Heart left ventricle (tissue), 16 donors: ENCODE measurements around the gene ZNF837. TPM values are rescaled to one million over a fixed set of nuclear protein-coding genes. Genes with fewer than 3 reads are reported as not detected.

Experiments
- ATAC-seq, 4 donors: fragments of 200-7000 bp; cut with Tn5 transposase; one replicate each; pipeline ENCODE4 v1.9.1; 2020 to 2022; ENCODE audit warnings: moderate library complexity in 4 of 4, mild to moderate bottlenecking in 3 of 4, moderate number of reproducible peaks in 1 of 4
- DNase-seq, 5 donors: peaks; one replicate each; pipeline ENCODE4 v3.0.0-alpha.2; 2020
- H3K27ac ChIP-seq, 12 donors: fragments of 200-600 bp; sonication (generic) in 4 of 12; one replicate each; pipeline versions ENCODE4 v1.5.0 to v1.8.0; 2016 to 2022; ENCODE audit warnings: mild to moderate bottlenecking in 2 of 12
- H3K27me3 ChIP-seq, 9 donors: fragments of 200-600 bp; sonication (generic) in 2 of 9; one replicate each; pipeline versions ENCODE4 v1.5.1 to v1.8.0; 2016 to 2022; ENCODE audit warnings: mild to moderate bottlenecking in 3 of 9
- H3K36me3 ChIP-seq, 9 donors: fragments of 200-600 bp; sonication (generic) in 2 of 9; one replicate each; pipeline versions ENCODE4 v1.5.0 to v1.8.0; 2018 to 2022; ENCODE audit warnings: mild to moderate bottlenecking in 2 of 9
- H3K4me1 ChIP-seq, 12 donors: fragments of 200-600 bp; sonication (generic) in 4 of 12; one replicate each; pipeline versions ENCODE4 v1.5.0 to v1.8.0; 2016 to 2022; ENCODE audit warnings: mild to moderate bottlenecking in 3 of 12
- H3K4me3 ChIP-seq, 12 donors: fragments of 200-600 bp; sonication (generic) in 4 of 12; one replicate each; pipeline versions ENCODE4 v1.5.0 to v1.8.0; 2017 to 2022; ENCODE audit warnings: mild to moderate bottlenecking in 9 of 12, moderate library complexity in 4 of 12
- H3K9me3 ChIP-seq, 12 donors: fragments of 200-600 bp; sonication (generic) in 4 of 12; one replicate each; pipeline versions ENCODE4 v1.5.0 to v1.8.0; 2016 to 2022; ENCODE audit warnings: mild to moderate bottlenecking in 1 of 12
- POLR2A ChIP-seq, 2 donors: fragments of 450-650 bp; IDR thresholded peaks; one replicate each; pipeline ENCODE4 v1.6.1; 2017; ENCODE audit warnings: antibody characterized with exemption in 2 of 2, mild to moderate bottlenecking in 2 of 2, moderate library complexity in 2 of 2
- WGBS, 4 donors: extraction: QIAGEN DNeasy Blood & Tissue Kit in 2 of 4; methylation state at CpG; one replicate each; pipeline versions ENCODE4 v1.1.5 to v1.1.7; 2013 to 2018; 5-methylcytosine and 5-hydroxymethylcytosine counted together
- intact Hi-C, 10 donors: fragments of 100-400 bp; cut with DNase I; formaldehyde crosslinking; loops; one replicate each; pipeline versions ENCODE4 v1.11.1 to v1.14.2; 2022
- polyA plus RNA-seq, 2 donors: library from polyadenylated mRNA; stranded (reverse); fragments of 200-250 nt; gene quantifications; one replicate each; pipeline ENCODE4 v1.2.3, GENCODE V29; 2013
- total RNA-seq, 9 donors: library from RNA; depleted of rRNA in 2 of 9; stranded (reverse); fragments of >200 nt in 2 of 9; fragmentation: NEBNext Ultra II Directional in 3 of 9; extraction: Animal tissue kit (Norgen Biotek cat#: 25700) in 3 of 9; gene quantifications; one replicate each; pipeline versions ENCODE4 v1.1.0 to v1.2.4, GENCODE V29; 2016 to 2023
- TF ChIP-seq, protein P1 (sequence below), 12 donors: fragments of 200-600 bp; sonication (generic) in 4 of 12; IDR thresholded peaks; one replicate each; pipeline versions ENCODE4 v1.5.0 to v1.8.0; 2018 to 2022; ENCODE audit warnings: antibody characterized with exemption in 12 of 12, mild to moderate bottlenecking in 5 of 12
- donor health status: ischemic (EF 13 %, LVEDD 7.1; RV severe dilation, severe dysfunction).
- donor health status: healthy with polysubstance abuse.
- donor health status: DM: no; HTN: yes; CAD: no.
- donor health status: DM: no; HTN: no; CAD: no.
- donor health status: ischemic (EF 25% LVEDD 6.9; RV normal size, moderate dysfunction).
- donor health status: ischemic (EF 25% LVEDD 5.7; RV mildly dilated, moderate dysfunction).
- donor health status: healthy.
- donor health status: DM: yes; HTN: yes; CAD: no.
- donor health status: ischemic (EF 35%, LVEDD 5.7; RV mildly dilated, moderate dysfunction).
- donor health status: nonischemic (EF 11% LVEDD 7.7; RV severe dilation, severe dysfunction).
- donor health status: DM: yes; HTN: yes; CAD: no.
- donor health status: PGD.
- donor health status: ischemic (EF 29% LVEDD 5.4; RV normal size, mild dysfunction).
- donor health status: nonischemic (EF 23%, LVEDD 6.1; RV moderate dilation, normal function).

The ZNF837 gene
- total and polyA plus RNA-seq, 11 donors, result 0.17 to 0.75 (median 0.57) TPM; not detected in 2

DNA sequence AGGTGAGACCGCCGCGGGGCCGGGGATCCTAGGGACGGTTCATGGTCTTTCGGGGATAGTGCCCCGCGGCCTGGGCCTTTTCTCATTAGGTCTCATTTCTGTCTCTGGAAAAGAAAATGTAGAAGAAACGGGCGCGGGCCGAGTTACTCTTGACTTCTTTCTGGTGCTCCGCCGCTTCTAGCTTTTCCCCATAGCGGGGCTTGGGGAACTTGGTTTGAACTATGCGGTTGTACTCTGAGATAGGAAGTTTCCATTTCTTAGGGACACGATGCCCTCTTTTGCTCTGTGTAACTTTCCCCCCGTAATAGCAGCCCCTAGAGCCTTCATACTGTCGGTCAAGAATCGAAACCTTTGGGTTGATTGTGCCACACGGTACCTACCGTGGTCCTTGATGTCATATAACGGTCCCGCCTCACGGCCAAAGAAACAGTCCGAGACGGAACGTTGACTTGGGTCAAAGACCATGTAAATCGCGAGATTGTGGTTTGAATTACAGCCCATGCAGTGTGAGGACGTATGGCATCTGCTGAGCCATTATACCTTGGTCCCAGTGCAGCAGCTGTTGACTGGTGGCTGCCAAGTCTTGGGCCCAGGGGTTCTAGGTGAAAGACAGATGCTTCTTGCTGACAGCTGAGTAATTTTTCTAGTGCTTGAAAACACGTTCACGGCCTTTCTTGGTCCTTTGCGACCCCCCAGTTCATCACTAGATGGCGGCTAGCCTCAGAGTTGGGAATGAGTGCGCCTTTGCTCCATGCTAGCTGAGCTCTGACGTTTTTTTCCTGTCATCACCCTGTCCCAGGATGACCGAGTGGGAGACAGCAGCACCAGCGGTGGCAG, 6.7 kb upstream of the ZNF837 start:
- Histone ChIP-seq H3K27ac (peak overlapping the region in 11 of 12 donors; percentile 90 to 99 (median 98)), H3K9me3 (no peaks in the 10 kb centered on the region), H3K36me3 (peaks cover 0 to 46% (median 40%) of the 10 kb centered on the region in 9 donors), H3K27me3 (no peaks in the 10 kb centered on the region), H3K4me1 (peaks cover 5 to 39% (median 25%) of the 10 kb centered on the region in 12 donors), H3K4me3 (peak overlapping the region; percentile 60 to 99 (median 77))
- ATAC-seq (no peak), DNase-seq (no peak)
- intact Hi-C loops, result loop anchor here in 2 of 10 donors (2.0 kb wide), 2 partner anchors 13 to 61 kb away; partner anchors contain the start of gene ZSCAN22 (in 1 of the 2)
- TF ChIP-seq POLR2A (IDR thresholded peaks at IDR 0.05), result no peak
- TF ChIP-seq, protein P1, sequence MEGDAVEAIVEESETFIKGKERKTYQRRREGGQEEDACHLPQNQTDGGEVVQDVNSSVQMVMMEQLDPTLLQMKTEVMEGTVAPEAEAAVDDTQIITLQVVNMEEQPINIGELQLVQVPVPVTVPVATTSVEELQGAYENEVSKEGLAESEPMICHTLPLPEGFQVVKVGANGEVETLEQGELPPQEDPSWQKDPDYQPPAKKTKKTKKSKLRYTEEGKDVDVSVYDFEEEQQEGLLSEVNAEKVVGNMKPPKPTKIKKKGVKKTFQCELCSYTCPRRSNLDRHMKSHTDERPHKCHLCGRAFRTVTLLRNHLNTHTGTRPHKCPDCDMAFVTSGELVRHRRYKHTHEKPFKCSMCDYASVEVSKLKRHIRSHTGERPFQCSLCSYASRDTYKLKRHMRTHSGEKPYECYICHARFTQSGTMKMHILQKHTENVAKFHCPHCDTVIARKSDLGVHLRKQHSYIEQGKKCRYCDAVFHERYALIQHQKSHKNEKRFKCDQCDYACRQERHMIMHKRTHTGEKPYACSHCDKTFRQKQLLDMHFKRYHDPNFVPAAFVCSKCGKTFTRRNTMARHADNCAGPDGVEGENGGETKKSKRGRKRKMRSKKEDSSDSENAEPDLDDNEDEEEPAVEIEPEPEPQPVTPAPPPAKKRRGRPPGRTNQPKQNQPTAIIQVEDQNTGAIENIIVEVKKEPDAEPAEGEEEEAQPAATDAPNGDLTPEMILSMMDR (IDR thresholded peaks at IDR 0.05), result no peak
- whole genome bisulfite sequencing, 4 donors, result 6 to 9% (median 7%) methylated on average over 32 to 39 of the region's 39 CpGs

DNA sequence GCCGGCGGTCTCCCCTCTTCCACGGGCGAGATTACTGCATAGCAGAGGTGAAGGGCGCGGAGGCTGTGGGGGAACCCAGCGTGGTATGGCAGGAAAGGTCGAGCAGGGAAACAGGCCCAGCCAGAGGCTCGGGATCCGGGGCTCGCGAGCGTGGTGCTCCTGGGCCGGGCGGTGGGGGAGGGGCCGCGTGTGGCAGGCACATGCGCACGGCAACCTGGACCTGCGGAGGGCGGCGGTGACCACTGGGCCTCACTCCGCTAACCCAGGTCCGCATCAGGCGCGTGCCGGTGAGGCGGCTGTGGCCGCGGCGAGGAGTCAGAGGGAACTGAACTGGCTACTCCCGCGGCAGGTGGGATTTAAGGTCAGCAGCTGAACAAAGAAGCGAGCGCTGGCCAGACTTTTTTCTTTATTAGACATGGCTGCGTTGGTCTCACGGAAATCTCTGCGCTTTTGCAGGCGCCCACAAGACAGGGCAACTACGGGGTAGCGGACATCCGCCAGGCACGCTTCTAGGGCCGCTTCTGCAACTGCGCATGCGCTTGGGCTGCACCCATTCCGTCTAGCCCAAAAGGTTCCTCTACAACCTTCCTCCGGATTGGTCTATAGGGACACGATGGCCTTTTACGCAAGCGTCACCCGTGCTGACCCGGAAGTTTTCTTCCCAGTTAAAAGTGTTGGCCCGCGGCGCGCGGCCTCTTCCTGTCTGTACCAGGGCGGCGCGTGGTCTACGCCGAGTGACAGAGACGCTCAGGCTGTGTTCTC, 5.9 kb upstream of the ZNF837 start, which contains the start of gene RPS5:
RPS5 (plus strand) TSS at position 694 of the 762 bp plus-strand sequence. CDS start 869 bp downstream, outside the sequence.
- peak within 1 kb of the TSS; percentile 81 to 99 (median 97) for H3K27ac ChIP-seq
- H3K4me3 ChIP-seq, result peak within 1 kb of the TSS; percentile 60 to 99 (median 77)
- H3K9me3 ChIP-seq, result no peaks in the 10 kb centered on the region
- H3K27me3 ChIP-seq, result no peaks in the 10 kb centered on the region
- peaks cover 5 to 42% (median 29%) of the 10 kb centered on the region in 12 donors for H3K4me1 ChIP-seq
- ATAC-seq (peak; percentile 95 to 97 (median 96)), DNase-seq (peak; percentile 97)
- peak in 1 of 2 donors; percentile 67 for TF ChIP-seq POLR2A (IDR thresholded peaks at IDR 0.05)
- TF ChIP-seq, protein P1 (IDR thresholded peaks at IDR 0.05), result no peak
- H3K36me3 ChIP-seq, result peaks cover 0 to 38% (median 36%) of the 10 kb centered on the region in 9 donors
- WGBS, 4 donors, result 0 to 1% (median 0%) methylated on average over 19 to 64 of the region's 64 CpGs
- intact Hi-C loops, result loop anchor here in 2 of 10 donors (2.0 kb wide), 2 partner anchors 14 to 60 kb away; partner anchors contain the start of gene ZSCAN22 (in 1 of the 2)

DNA sequence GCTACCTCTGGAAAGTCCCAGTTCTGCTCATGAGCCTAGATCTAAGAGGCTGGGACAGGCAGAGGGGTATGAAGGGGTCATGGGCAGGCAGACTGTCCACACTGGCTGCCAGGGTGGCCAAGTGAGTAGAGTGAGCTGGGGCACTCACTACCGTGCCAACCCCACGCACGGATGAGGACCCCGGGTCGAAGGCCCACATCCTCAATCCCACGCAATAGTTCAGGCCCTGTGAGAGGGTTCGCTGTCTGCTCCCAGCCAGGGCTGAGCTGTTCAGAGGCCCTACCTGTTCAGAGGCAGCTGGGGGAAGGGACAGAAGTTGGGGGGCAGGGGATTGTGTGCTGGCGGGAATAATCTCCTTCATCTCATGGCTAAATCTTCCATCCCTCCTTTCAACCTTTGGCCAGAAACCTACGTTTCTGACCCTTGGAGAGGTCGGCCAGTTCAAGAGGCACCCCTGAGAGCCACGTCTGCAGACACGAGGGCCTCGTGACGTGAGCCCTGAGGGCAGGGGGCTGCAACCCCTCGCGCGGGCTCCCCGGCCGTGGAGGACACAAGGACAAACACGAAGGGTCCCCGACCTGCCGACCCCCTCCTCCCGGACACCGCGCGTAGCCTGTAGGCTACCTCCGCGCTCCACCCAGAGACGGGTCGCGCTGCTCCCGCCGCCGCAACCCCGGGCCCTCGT, 5.2 kb upstream of the ZNF837 start:
- peak in 1 of 5 donors; percentile 53 for DNase-seq
- peaks cover 5 to 47% (median 34%) of the 10 kb centered on the region in 12 donors for H3K4me1 ChIP-seq
- intact Hi-C loops, result loop anchor here in 2 of 10 donors (2.0 kb wide), 2 partner anchors 15 to 59 kb away; partner anchors contain the start of gene ZSCAN22 (in 1 of the 2)
- no peaks in the 10 kb centered on the region for H3K9me3 ChIP-seq
- TF ChIP-seq POLR2A (IDR thresholded peaks at IDR 0.05), result no peak
- TF ChIP-seq, protein P1 (IDR thresholded peaks at IDR 0.05), result no peak
- peak overlapping the region; percentile 81 to 99 (median 97) for H3K27ac ChIP-seq
- WGBS, 4 donors, result 4 to 15% (median 12%) methylated on average over 23 to 36 of the region's 36 CpGs
- no peaks in the 10 kb centered on the region for H3K27me3 ChIP-seq
- H3K36me3 ChIP-seq, result peaks cover 0 to 31% (median 29%) of the 10 kb centered on the region in 9 donors
- ATAC-seq, result peak in 3 of 4 donors; percentile 1 to 24 (median 13)
- H3K4me3 ChIP-seq, result peak overlapping the region; percentile 60 to 99 (median 77)
